RWPE2 (cell line): ENCODE measurements around the gene SWI5.

Source experiments
- ATAC-seq: fragments of 200-7000 bp; cut with Tn5 transposase; 3 replicates; pipeline ENCODE4 v1.9.1; 2021; ENCODE audit warnings: low read depth
- DNase-seq: peaks from one replicate; pipeline ENCODE4 v3.0.0-alpha.2; 2020; ENCODE audit warnings: low spot score
- H3K27ac ChIP-seq: fragments of 450-650 bp; 2 replicates; pipeline ENCODE4 v1.5.1; 2017; ENCODE audit warnings: mild to moderate bottlenecking; ENCODE audit not compliant: poor library complexity, severe bottlenecking
- H3K27me3 ChIP-seq: fragments of 250-450 bp; sonication (Bioruptor Pico); 2 replicates; pipeline ENCODE4 v1.5.1; 2021; ENCODE audit warnings: mild to moderate bottlenecking, moderate library complexity; ENCODE audit not compliant: insufficient read depth, poor library complexity, severe bottlenecking
- H3K36me3 ChIP-seq: fragments of 250-450 bp; sonication (Bioruptor Pico); 2 replicates; pipeline ENCODE4 v1.5.1; 2020; ENCODE audit warnings: low read depth, mild to moderate bottlenecking, moderate library complexity
- H3K4me1 ChIP-seq: fragments of 250-450 bp; sonication (Bioruptor Pico); 2 replicates; pipeline ENCODE4 v1.5.1; 2021; ENCODE audit warnings: mild to moderate bottlenecking, moderate library complexity; ENCODE audit not compliant: insufficient read depth, poor library complexity, severe bottlenecking
- H3K4me3 ChIP-seq: fragments of 250-450 bp; sonication (Bioruptor Pico); 2 replicates; pipeline ENCODE4 v1.5.1; 2021; ENCODE audit warnings: mild to moderate bottlenecking, moderate library complexity; ENCODE audit not compliant: severe bottlenecking
- H3K9me3 ChIP-seq: fragments of 250-450 bp; sonication (Bioruptor Pico); 2 replicates; pipeline ENCODE4 v1.5.1; 2021; ENCODE audit warnings: mild to moderate bottlenecking, moderate library complexity; ENCODE audit not compliant: severe bottlenecking
- TF ChIP-seq, protein P1 (sequence below): fragments of 450-650 bp; IDR thresholded peaks from one replicate; pipeline ENCODE4 v1.5.1; 2017; ENCODE audit warnings: mild to moderate bottlenecking, moderate library complexity; ENCODE audit not compliant: poor library complexity, severe bottlenecking

SWI5 gene

DNA sequence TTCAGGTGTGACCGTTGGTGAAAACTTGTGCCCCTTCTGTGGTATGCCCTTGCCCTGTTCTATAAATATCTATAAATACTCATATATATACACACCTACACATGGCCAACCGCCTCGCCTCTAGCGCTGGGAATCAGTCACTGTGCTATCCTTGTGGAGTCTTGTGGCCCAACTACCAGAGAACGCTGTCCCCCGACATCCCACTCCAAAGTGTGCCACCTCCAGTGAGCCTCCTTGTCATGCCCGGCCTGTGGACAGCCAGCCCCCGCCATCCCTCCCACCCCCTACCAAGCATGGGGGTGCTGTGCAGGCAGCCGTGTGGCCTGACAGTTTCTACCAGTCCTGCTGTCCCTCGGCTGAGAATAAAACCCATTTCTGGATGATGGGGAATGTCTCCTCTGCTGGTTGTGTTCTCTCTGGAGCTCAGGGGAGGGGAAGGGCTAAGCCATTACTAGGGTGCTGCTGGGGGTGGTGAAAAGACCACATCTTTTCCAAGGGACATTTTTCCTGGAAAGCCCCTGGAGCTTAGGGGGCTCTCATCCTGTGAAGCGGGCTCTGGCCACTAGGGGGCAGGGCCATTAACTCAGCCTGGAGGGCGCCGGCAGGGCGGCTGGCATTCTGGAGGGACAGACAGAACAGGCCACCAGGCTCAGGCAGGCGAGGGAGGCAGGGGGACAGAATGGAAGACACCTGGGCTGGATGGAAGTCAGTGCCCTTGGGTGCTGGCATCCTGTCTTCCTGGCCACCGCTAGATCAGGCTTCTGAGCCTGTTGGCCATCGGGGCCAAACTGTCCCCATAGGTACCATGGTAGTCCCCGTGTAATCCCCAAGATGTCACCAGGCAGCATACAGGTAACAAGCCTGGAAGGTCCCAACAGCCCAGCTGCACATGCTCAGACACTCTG, 21.0 kb upstream of the SWI5 start:
- DNase-seq, result no peak
- Histone ChIP-seq H3K9me3 (no peaks in the 10 kb centered on the region), H3K36me3 (peaks cover 31% of the 10 kb centered on the region), H3K4me1 (no peaks in the 10 kb centered on the region), H3K4me3 (no peak overlapping the region), H3K27ac (no peak overlapping the region), H3K27me3 (no peaks in the 10 kb centered on the region)
- TF ChIP-seq, protein P1, sequence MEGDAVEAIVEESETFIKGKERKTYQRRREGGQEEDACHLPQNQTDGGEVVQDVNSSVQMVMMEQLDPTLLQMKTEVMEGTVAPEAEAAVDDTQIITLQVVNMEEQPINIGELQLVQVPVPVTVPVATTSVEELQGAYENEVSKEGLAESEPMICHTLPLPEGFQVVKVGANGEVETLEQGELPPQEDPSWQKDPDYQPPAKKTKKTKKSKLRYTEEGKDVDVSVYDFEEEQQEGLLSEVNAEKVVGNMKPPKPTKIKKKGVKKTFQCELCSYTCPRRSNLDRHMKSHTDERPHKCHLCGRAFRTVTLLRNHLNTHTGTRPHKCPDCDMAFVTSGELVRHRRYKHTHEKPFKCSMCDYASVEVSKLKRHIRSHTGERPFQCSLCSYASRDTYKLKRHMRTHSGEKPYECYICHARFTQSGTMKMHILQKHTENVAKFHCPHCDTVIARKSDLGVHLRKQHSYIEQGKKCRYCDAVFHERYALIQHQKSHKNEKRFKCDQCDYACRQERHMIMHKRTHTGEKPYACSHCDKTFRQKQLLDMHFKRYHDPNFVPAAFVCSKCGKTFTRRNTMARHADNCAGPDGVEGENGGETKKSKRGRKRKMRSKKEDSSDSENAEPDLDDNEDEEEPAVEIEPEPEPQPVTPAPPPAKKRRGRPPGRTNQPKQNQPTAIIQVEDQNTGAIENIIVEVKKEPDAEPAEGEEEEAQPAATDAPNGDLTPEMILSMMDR, result peak; percentile 85
- ATAC-seq, result peak; percentile 40

DNA sequence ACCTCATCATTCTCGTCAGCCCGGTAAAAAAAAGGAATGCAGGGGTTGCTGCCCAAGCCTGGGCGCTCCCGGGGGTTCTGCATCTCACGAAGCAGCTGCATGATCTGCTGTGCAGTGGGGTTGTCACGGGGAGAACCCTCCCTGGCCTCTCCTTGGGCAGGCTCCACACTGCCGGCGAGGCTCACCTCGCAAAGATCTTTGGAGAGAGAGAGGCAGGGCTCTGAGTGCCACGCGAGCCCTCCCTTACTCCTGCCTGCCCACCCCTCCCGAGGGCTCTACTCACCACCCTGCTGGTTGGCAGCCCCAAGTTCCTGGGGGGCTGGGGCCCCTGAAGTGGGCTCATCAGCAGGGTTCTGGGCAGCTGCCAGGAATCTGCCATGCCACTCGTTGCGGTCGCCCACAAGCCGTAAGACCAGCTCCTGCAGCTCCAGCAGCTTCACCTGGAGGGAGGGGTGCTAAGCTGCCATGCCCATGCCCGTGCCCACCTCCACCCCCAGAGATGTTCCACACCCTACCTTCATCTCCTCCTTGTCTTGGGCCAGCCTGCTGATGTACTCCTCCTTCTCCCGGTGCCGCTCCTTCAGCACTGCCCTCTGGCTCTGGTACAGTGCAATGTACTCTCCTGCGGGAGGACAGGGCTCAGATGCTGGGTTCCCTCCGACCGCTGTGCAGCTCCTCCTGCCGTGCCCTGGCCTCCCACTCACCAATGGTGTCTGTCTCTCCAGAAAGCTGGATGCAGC, 18.8 kb upstream of the SWI5 start:
- H3K27ac ChIP-seq, result no peak overlapping the region
- ATAC-seq (no peak), DNase-seq (no peak)
- no peaks in the 10 kb centered on the region for H3K27me3 ChIP-seq
- no peaks in the 10 kb centered on the region for H3K4me1 ChIP-seq
- TF ChIP-seq, protein P1, result no peak
- H3K9me3 ChIP-seq, result no peaks in the 10 kb centered on the region
- no peak overlapping the region for H3K4me3 ChIP-seq
- H3K36me3 ChIP-seq, result peaks cover 53% of the 10 kb centered on the region

DNA sequence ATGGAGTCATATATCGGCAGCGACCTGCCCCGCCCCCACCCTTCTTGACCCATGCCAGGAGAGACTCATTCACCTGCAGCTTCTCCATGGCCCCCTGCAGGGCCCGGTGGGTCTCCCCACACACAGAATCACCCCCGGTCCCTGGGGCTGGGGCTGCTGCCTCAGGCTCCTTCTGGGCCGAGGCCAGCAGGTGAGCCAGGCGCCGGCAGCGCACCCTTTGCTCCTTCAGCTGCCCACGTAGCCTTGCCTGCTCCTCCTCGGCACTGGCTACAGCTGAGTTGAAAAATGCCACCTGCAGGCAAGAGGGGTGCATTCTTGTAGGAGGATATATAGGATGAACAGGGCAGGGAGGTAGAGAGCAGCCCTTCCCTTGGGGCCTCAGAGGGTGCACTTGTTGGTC, 18.2 kb upstream of the SWI5 start:
- no peaks in the 10 kb centered on the region for H3K4me1 ChIP-seq
- no peaks in the 10 kb centered on the region for H3K9me3 ChIP-seq
- no peak for DNase-seq
- TF ChIP-seq, protein P1, result no peak
- H3K4me3 ChIP-seq, result no peak overlapping the region
- H3K27me3 ChIP-seq, result no peaks in the 10 kb centered on the region
- H3K27ac ChIP-seq, result no peak overlapping the region
- no peak for ATAC-seq
- H3K36me3 ChIP-seq, result peaks cover 59% of the 10 kb centered on the region

DNA sequence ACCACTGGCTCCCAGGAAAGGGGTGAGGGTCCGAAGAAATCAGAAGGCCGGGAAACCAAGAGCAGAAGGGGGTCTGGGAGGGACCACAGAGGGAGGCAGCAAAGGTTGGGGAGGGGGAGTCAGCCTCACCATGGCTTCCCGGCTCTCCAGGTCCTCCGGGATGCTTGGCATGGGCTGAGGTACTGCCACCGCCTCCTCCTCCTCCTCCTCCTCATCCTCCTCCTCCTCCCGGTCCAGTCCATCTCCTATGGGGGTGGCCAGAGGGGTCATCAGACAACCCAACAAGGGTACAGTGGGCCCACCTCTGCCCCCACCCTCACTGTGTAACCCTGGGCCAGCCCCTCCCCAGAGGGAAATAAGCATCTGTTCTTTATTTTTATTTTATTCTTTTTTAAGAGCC, 17.8 kb upstream of the SWI5 start:
- Histone ChIP-seq H3K4me1 (no peaks in the 10 kb centered on the region), H3K4me3 (no peak overlapping the region), H3K9me3 (no peaks in the 10 kb centered on the region), H3K27me3 (no peaks in the 10 kb centered on the region), H3K36me3 (peaks cover 63% of the 10 kb centered on the region), H3K27ac (no peak overlapping the region)
- ATAC-seq, result no peak
- DNase-seq, result no peak
- TF ChIP-seq, protein P1, result no peak
